Measurements from ENCODE around the gene TOP3A.

Gene TOP3A

GRCh38 chr17:18278867-18279266 lies 35.9 kb downstream of the TOP3A start:
- no peak for DNase-seq

- DNase-seq = no peak
Measured at GRCh38 chr17:18277076-18277475, 37.7 kb downstream of the TOP3A start.

- no peak for DNase-seq
Measured at GRCh38 chr17:18270046-18270931, 44.5 kb downstream of the TOP3A start.

- no peak for DNase-seq
Measured at GRCh38 chr17:18267927-18268711, 46.7 kb downstream of the TOP3A start.

GRCh38 chr17:18267366-18267765 lies 47.4 kb downstream of the TOP3A start:
- DNase-seq = no peak

GRCh38 chr17:18263885-18264682 lies 50.7 kb downstream of the TOP3A start:
- no peak for DNase-seq

- no peak for DNase-seq
Measured at GRCh38 chr17:18262641-18263040, 52.2 kb downstream of the TOP3A start.

GRCh38 chr17:18262111-18262510 lies 52.7 kb downstream of the TOP3A start:
- DNase-seq = no peak

GRCh38 chr17:18261659-18262058 lies 53.1 kb downstream of the TOP3A start:
- no peak for DNase-seq

GRCh38 chr17:18261146-18261515 lies 53.7 kb downstream of the TOP3A start:
- DNase-seq = peak; percentile 47

- DNase-seq = peak; percentile 91
Measured at GRCh38 chr17:18260332-18261145, 54.3 kb downstream of the TOP3A start, which contains the start of gene MIEF2. TSS of gene MIEF2 (plus strand) at chr17:18260662. CDS start at chr17:18262721, 2,059 bp downstream.

GRCh38 chr17:18259621-18260331 lies 55.0 kb downstream of the TOP3A start:
- DNase-seq = no peak

- peak; percentile 64 for DNase-seq
Measured at GRCh38 chr17:18258356-18259038, 56.3 kb downstream of the TOP3A start, which contains the start of gene FLII. TSS of gene FLII (minus strand) at chr17:18258738. CDS start at chr17:18258690, 48 bp downstream.

- DNase-seq = peak; percentile 43
Measured at GRCh38 chr17:18257982-18258355, 56.8 kb downstream of the TOP3A start.

- DNase-seq = no peak
Measured at GRCh38 chr17:18257268-18257981, 57.4 kb downstream of the TOP3A start.

GRCh38 chr17:18256776-18257175 lies 58.0 kb downstream of the TOP3A start:
- DNase-seq = no peak

GRCh38 chr17:18256351-18256750 lies 58.4 kb downstream of the TOP3A start:
- DNase-seq = no peak

- DNase-seq = no peak
Measured at GRCh38 chr17:18254888-18255649, 59.7 kb downstream of the TOP3A start.

Measured in activated CD8-positive, alpha-beta memory T cell treated with anti-CD3 and anti-CD28 coated beads, Interleukin-2, amount 50 U/mL, for 4 hours (primary cell).